GM23338 (cell line): ENCODE measurements around the gene TTBK1. TPM values are rescaled to one million over a fixed set of nuclear protein-coding genes. Genes with fewer than 3 reads are reported as not detected.

Experiments used
- ATAC-seq: fragments of 200-7000 bp; cut with Tn5 transposase; 3 replicates; pipeline ENCODE4 v1.9.1; 2020
- DNase-seq: peaks from one replicate; pipeline ENCODE4 v3.0.0-alpha.2; 2015; ENCODE audit warnings: low spot score
- H2AFZ ChIP-seq: fragments of 200-600 bp; sonication (generic); 2 replicates; pipeline ENCODE4 v1.8.0; 2016; ENCODE audit warnings: antibody characterized with exemption, mild to moderate bottlenecking, moderate library complexity
- H3F3A ChIP-seq: fragments of 200-600 bp; sonication (generic); replicated peaks from 2 replicates; pipeline ENCODE4 v1.8.0; 2017; ENCODE audit warnings: antibody characterized with exemption, mixed run types, low read depth
- H3K27ac ChIP-seq: fragments of 200-600 bp; sonication (generic); 2 replicates; pipeline ENCODE4 v1.6.1; 2016; ENCODE audit warnings: low read depth
- H3K27me3 ChIP-seq: fragments of 200-600 bp; sonication (generic); 2 replicates; pipeline ENCODE4 v1.8.0; 2016; ENCODE audit warnings: mild to moderate bottlenecking, mixed run types, moderate library complexity; ENCODE audit not compliant: insufficient read depth
- H3K36me3 ChIP-seq: fragments of 200-600 bp; sonication (generic); 2 replicates; pipeline ENCODE4 v1.8.0; 2016; ENCODE audit warnings: mild to moderate bottlenecking; ENCODE audit not compliant: insufficient read depth
- H3K4me1 ChIP-seq: fragments of 200-600 bp; sonication (generic); 2 replicates; pipeline ENCODE4 v1.8.0; 2016; ENCODE audit warnings: mild to moderate bottlenecking, moderate library complexity; ENCODE audit not compliant: insufficient read depth
- H3K4me2 ChIP-seq: fragments of 200-600 bp; sonication (generic); 2 replicates; pipeline ENCODE4 v1.7.1; 2017; ENCODE audit warnings: mixed run types
- H3K4me3 ChIP-seq: fragments of 200-600 bp; sonication (generic); 2 replicates; pipeline ENCODE4 v1.6.1; 2016; ENCODE audit warnings: mixed run types
- H3K79me2 ChIP-seq: fragments of 200-600 bp; sonication (generic); replicated peaks from 2 replicates; pipeline ENCODE4 v1.8.0; 2017; ENCODE audit warnings: mild to moderate bottlenecking; ENCODE audit not compliant: insufficient read depth
- H3K9me2 ChIP-seq: fragments of 200-600 bp; sonication (generic); 2 replicates; pipeline ENCODE4 v1.8.0; 2017; ENCODE audit not compliant: insufficient read depth
- H4K20me1 ChIP-seq: fragments of 200-600 bp; sonication (generic); replicated peaks from 2 replicates; pipeline ENCODE4 v1.8.0; 2017; ENCODE audit warnings: mild to moderate bottlenecking; ENCODE audit not compliant: insufficient read depth
- H3K27ac Mint-ChIP-seq: 2 replicates; pipeline ENCODE4 v1.8.0; 2020; ENCODE audit warnings: inconsistent platforms, mild to moderate bottlenecking, moderate library complexity, mixed read lengths
- H3K27me3 Mint-ChIP-seq: 3 replicates; pipeline ENCODE4 v1.8.0; 2022; ENCODE audit warnings: low read depth, mild to moderate bottlenecking, moderate library complexity, mixed read lengths, inconsistent platforms; ENCODE audit not compliant: insufficient read depth, poor library complexity
- H3K36me3 Mint-ChIP-seq: 3 replicates; pipeline ENCODE4 v1.8.0; 2021; ENCODE audit warnings: low read depth, mild to moderate bottlenecking, inconsistent platforms, moderate library complexity, mixed read lengths
- H3K4me1 Mint-ChIP-seq: 3 replicates; pipeline ENCODE4 v1.8.0; 2020; ENCODE audit warnings: mild to moderate bottlenecking, inconsistent platforms, mixed read lengths
- H3K4me3 Mint-ChIP-seq: 3 replicates; pipeline ENCODE4 v1.8.0; 2021; ENCODE audit warnings: moderate library complexity, mild to moderate bottlenecking, inconsistent platforms, mixed read lengths
- H3K9me3 Mint-ChIP-seq: 3 replicates; pipeline ENCODE4 v1.8.0; 2020; ENCODE audit warnings: moderate library complexity, mild to moderate bottlenecking, inconsistent platforms, mixed read lengths
- CREB1 ChIP-seq: fragments of 250-450 bp; sonication (Bioruptor Pico); IDR thresholded peaks from 2 replicates; pipeline ENCODE4 v1.5.0; 2020; ENCODE audit warnings: low read depth, mild to moderate bottlenecking, moderate library complexity
- NANOG ChIP-seq: IDR thresholded peaks from 2 replicates; pipeline ENCODE4 v1.6.1; 2016; ENCODE audit warnings: antibody characterized with exemption, borderline replicate concordance
- POLR2AphosphoS5 ChIP-seq: IDR thresholded peaks from 2 replicates; pipeline ENCODE4 v1.6.1; 2016; ENCODE audit warnings: antibody characterized with exemption, low read depth
- ZNF331 ChIP-seq: fragments of 250-450 bp; sonication (Bioruptor Pico); IDR thresholded peaks from 2 replicates; pipeline ENCODE4 v1.5.0; 2020; ENCODE audit warnings: low read depth, mild to moderate bottlenecking, moderate library complexity
- polyA plus RNA-seq: library from polyadenylated mRNA; unstranded; fragments of >200 nt; fragmentation: Nextera tagmentation; extraction: Ambion mirVana; gene quantifications from 2 replicates; pipeline ENCODE4 v1.2.1, GENCODE V29; 2016
- total RNA-seq: library from RNA; depleted of rRNA; stranded (reverse); fragments of >200 nt; shearing (Covaris generic); gene quantifications from 2 replicates; pipeline ENCODE4 v1.2.3, GENCODE V29; 2014
- TF ChIP-seq, protein P1 (sequence below): IDR thresholded peaks from one replicate; pipeline ENCODE4 v1.6.1; 2018; ENCODE audit warnings: antibody characterized with exemption; ENCODE audit not compliant: unreplicated experiment

TTBK1 gene
- total and polyA plus RNA-seq, 2 experiments from 2014 or later = 0.29 to 1.1 TPM

DNA sequence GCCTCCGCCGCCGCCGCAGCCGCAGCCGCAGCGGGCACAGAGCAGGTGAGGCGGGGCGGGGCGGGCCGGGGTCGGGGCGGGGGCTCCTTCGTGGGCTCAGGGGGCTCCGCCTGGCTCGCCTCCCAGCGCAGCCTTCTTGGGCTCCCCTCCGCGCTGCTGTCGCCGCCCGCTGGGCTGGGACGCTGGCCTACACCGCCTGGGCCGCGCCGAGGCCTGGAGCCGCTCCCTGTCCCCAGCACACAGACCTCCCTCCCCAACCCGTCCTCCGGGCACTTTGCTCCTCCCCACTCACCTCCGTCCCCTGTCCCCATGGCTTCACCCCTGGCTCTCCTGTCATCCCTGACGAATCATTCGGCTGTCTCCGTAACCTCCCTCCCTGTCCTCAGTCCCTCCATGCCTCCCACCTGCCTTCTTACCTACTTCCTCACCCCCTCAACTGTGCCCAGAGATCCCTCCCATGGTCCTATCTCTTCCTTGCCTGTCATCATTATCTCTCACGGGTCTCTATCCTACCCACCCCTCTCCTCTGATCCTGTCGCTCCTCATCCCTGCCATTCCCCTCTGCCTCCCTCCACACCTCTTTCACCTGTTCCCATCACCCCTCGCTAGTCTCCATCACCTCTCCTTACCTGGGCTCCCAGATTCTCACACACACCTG, 512 bp downstream of the TTBK1 start (continued):
- TF ChIP-seq, protein P1, sequence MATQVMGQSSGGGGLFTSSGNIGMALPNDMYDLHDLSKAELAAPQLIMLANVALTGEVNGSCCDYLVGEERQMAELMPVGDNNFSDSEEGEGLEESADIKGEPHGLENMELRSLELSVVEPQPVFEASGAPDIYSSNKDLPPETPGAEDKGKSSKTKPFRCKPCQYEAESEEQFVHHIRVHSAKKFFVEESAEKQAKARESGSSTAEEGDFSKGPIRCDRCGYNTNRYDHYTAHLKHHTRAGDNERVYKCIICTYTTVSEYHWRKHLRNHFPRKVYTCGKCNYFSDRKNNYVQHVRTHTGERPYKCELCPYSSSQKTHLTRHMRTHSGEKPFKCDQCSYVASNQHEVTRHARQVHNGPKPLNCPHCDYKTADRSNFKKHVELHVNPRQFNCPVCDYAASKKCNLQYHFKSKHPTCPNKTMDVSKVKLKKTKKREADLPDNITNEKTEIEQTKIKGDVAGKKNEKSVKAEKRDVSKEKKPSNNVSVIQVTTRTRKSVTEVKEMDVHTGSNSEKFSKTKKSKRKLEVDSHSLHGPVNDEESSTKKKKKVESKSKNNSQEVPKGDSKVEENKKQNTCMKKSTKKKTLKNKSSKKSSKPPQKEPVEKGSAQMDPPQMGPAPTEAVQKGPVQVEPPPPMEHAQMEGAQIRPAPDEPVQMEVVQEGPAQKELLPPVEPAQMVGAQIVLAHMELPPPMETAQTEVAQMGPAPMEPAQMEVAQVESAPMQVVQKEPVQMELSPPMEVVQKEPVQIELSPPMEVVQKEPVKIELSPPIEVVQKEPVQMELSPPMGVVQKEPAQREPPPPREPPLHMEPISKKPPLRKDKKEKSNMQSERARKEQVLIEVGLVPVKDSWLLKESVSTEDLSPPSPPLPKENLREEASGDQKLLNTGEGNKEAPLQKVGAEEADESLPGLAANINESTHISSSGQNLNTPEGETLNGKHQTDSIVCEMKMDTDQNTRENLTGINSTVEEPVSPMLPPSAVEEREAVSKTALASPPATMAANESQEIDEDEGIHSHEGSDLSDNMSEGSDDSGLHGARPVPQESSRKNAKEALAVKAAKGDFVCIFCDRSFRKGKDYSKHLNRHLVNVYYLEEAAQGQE = no peak
- TF ChIP-seq ZNF331 (CRISPR knock-in tag) (no peak), CREB1 (CRISPR knock-in tag) (no peak), NANOG (no peak)

DNA sequence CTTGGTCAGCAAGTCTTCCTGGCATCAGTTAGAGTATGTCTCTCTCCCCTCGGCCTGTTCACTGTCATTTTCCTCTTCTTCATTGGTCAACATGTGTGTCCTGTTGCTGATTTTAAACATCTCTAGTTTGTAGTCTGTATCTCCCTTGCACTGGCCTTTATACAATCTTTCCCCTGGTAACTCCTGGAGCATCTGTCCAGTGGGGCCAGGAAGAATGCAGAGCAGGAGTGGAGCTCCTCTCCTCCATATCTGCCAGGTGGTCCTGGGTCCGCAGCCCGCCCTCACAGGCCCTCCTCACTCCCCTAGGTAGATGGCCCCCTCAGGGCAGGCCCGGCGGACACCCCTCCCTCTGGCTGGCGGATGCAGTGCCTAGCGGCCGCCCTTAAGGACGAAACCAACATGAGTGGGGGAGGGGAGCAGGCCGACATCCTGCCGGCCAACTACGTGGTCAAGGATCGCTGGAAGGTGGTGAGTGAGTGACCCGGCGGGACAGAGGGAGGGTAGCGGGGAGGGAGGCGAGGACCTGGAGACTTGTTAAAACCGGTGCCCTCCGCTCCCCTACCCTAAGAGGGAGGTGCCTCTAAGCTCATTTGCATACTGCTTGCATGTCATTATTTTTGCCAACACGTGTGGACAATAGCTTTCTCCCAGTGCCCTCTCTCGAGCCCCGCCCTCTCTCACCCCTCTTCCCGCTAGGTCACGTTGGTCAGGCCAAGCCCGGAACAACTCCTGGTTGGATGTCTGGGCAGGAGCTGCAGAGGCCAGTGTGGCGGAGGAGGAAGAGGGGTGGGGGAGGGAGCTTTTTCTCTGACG, 3.2 kb downstream of the TTBK1 start:
- Mint-ChIP-seq H3K36me3 (no peaks in the 10 kb centered on the region), H3K4me1 (peaks cover 16% of the 10 kb centered on the region), H3K27ac (peak overlapping the region; percentile 93), H3K9me3 (no peaks in the 10 kb centered on the region), H3K4me3 (no peak overlapping the region; the same call in 1 of the 3 replicates), H3K27me3 (peaks cover 11% of the 10 kb centered on the region)
- peaks cover 23% of the 10 kb centered on the region for H3K4me1 ChIP-seq
- no peaks in the 10 kb centered on the region for H3K79me2 ChIP-seq
- H3K4me2 ChIP-seq = peak overlapping the region; percentile 97
- DNase-seq (peak; percentile 97), ATAC-seq (peak; percentile 83)
- H3F3A ChIP-seq = peaks cover 7% of the 10 kb centered on the region; the same call in 1 of the 2 replicates
- no peaks in the 10 kb centered on the region for H4K20me1 ChIP-seq
- peaks cover 54% of the 10 kb centered on the region for H3K27me3 ChIP-seq
- H3K4me3 ChIP-seq = peak overlapping the region; percentile 70
- peak; percentile 59 for TF ChIP-seq POLR2AphosphoS5
- TF ChIP-seq CREB1 (CRISPR knock-in tag) = 0 out of 2 replicates have a peak, but pooled peaks have one; percentile 29
- TF ChIP-seq, protein P1 = no peak
- H3K27ac ChIP-seq = peak overlapping the region; percentile 46; the same call in 1 of the 2 replicates
- H3K36me3 ChIP-seq = no peaks in the 10 kb centered on the region
- H2AFZ ChIP-seq = peak overlapping the region; percentile 100
- no peaks in the 10 kb centered on the region for H3K9me2 ChIP-seq
